22Rv1 (cell line): ENCODE results near the gene ASTN2.

Source experiments
- ZFX ChIP-seq: fragments of 450-650 bp; IDR thresholded peaks from 2 replicates; pipeline ENCODE4 v1.6.1; 2017; ENCODE audit warnings: antibody characterized with exemption, borderline replicate concordance
- TF ChIP-seq, protein P1 (sequence below): fragments of 450-650 bp; IDR thresholded peaks from 2 replicates; pipeline ENCODE4 v1.5.1; 2017; ENCODE audit warnings: mild to moderate bottlenecking

DNA sequence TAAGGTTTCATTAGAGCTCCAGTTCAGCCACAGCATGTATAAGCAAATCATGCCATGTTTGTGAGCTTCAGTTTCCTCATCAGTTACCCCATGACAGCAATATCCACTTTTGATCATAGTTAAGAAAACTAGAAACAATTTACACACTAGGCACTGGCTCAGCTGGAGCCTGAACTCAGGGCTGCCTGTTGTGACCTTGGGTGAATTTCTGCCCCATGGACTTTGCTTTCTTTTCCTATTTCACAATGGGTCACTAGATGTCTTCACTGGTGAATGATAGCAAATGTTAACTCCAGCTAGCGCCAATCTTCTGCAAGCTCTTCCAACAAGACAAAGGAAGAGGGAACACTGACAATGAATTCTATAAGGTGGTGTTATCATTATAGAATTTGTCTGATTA lies 961.1 kb downstream of the ASTN2 start:
- no peak for TF ChIP-seq ZFX
- TF ChIP-seq, protein P1, sequence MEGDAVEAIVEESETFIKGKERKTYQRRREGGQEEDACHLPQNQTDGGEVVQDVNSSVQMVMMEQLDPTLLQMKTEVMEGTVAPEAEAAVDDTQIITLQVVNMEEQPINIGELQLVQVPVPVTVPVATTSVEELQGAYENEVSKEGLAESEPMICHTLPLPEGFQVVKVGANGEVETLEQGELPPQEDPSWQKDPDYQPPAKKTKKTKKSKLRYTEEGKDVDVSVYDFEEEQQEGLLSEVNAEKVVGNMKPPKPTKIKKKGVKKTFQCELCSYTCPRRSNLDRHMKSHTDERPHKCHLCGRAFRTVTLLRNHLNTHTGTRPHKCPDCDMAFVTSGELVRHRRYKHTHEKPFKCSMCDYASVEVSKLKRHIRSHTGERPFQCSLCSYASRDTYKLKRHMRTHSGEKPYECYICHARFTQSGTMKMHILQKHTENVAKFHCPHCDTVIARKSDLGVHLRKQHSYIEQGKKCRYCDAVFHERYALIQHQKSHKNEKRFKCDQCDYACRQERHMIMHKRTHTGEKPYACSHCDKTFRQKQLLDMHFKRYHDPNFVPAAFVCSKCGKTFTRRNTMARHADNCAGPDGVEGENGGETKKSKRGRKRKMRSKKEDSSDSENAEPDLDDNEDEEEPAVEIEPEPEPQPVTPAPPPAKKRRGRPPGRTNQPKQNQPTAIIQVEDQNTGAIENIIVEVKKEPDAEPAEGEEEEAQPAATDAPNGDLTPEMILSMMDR: no peak
